HepG2 (cell line): ENCODE data around the gene GLB1L. TPM values are rescaled to one million over a fixed set of nuclear protein-coding genes. Genes with fewer than 3 reads are reported as not detected.

ENCODE experiments used
- AGO2 ChIP-seq: fragments of 200-400 bp; formaldehyde crosslinking; optimal IDR thresholded peaks from 2 replicates; pipeline ENCODE3; 2017; ENCODE audit warnings: mild to moderate bottlenecking, low read depth, low read length, moderate library complexity
- ARNT ChIP-seq: fragments of 450-650 bp; IDR thresholded peaks from 2 replicates; pipeline ENCODE4 v1.6.1; 2017
- ATF4 ChIP-seq, 2 experiments: fragments of 450-650 bp in 1 of 2; sonication (generic) in 1 of 2; formaldehyde crosslinking; IDR thresholded peaks; 2 replicates each; pipeline versions ENCODE4 v1.5.0 to v1.8.0; 2020 to 2022; ENCODE audit warnings: mild to moderate bottlenecking in 1 of 2, missing genetic modification reagents in 1 of 2
- HNRNPK ChIP-seq: fragments of 200-400 bp; formaldehyde crosslinking; IDR thresholded peaks from 2 replicates; pipeline ENCODE4 v1.6.1; 2018; ENCODE audit warnings: low read length, low read depth, moderate library complexity, mild to moderate bottlenecking; ENCODE audit not compliant: poor library complexity, severe bottlenecking
- ISL2 ChIP-seq: sonication (generic); formaldehyde crosslinking; IDR thresholded peaks from 2 replicates; pipeline ENCODE4 v1.5.0; 2020; ENCODE audit warnings: missing genetic modification reagents
- NFYB ChIP-seq: sonication (generic); formaldehyde crosslinking; IDR thresholded peaks from 2 replicates; pipeline ENCODE4 v1.4.0; 2020; ENCODE audit warnings: missing genetic modification reagents
- PAWR ChIP-seq: sonication (generic); formaldehyde crosslinking; IDR thresholded peaks from 2 replicates; pipeline ENCODE4 v1.4.0; 2020; ENCODE audit warnings: missing genetic modification reagents, mild to moderate bottlenecking, borderline replicate concordance
- PHF5A ChIP-seq: IDR thresholded peaks from one replicate; pipeline ENCODE4 v1.6.1; 2018; ENCODE audit warnings: low read depth, missing genetic modification reagents; ENCODE audit not compliant: unreplicated experiment
- PITX1 ChIP-seq: sonication (generic); formaldehyde crosslinking; IDR thresholded peaks from 2 replicates; pipeline ENCODE4 v1.5.1; 2020; ENCODE audit warnings: mild to moderate bottlenecking, missing genetic modification reagents
- POLR2AphosphoS2 ChIP-seq: IDR thresholded peaks from 2 replicates; pipeline ENCODE4 v1.6.1; 2011; ENCODE audit warnings: low read depth, low read length, improper control_type of control experiment
- REXO4 ChIP-seq: sonication (generic); formaldehyde crosslinking; IDR thresholded peaks from 2 replicates; pipeline ENCODE4 v1.8.0; 2022; ENCODE audit warnings: missing genetic modification reagents, mild to moderate bottlenecking, borderline replicate concordance
- SOX5 ChIP-seq: IDR thresholded peaks from 2 replicates; pipeline ENCODE4 v1.6.1; 2016; ENCODE audit warnings: borderline replicate concordance
- ZNF17 ChIP-seq: sonication (generic); formaldehyde crosslinking; IDR thresholded peaks from 2 replicates; pipeline ENCODE4 v1.5.0; 2020; ENCODE audit warnings: mild to moderate bottlenecking, missing genetic modification reagents
- ZNF33B ChIP-seq: sonication (generic); formaldehyde crosslinking; IDR thresholded peaks from 2 replicates; pipeline ENCODE4 v1.5.1; 2020; ENCODE audit warnings: mild to moderate bottlenecking, missing genetic modification reagents
- ZNF776 ChIP-seq: sonication (generic); formaldehyde crosslinking; IDR thresholded peaks from 2 replicates; pipeline ENCODE4 v1.4.0; 2020; ENCODE audit warnings: mild to moderate bottlenecking, missing genetic modification reagents
- ZUFSP ChIP-seq: sonication (generic); formaldehyde crosslinking; IDR thresholded peaks from 2 replicates; pipeline ENCODE4 v1.9.0; 2021; ENCODE audit warnings: missing genetic modification reagents, mild to moderate bottlenecking, borderline replicate concordance
- ZXDC ChIP-seq: sonication (generic); formaldehyde crosslinking; IDR thresholded peaks from 2 replicates; pipeline ENCODE4 v1.5.0; 2020; ENCODE audit warnings: mild to moderate bottlenecking, missing genetic modification reagents
- polyA plus RNA-seq, 8 experiments: library from polyadenylated mRNA; depleted of rRNA in 3 of 8; stranded (reverse) in 7 of 8; unstranded in 1 of 8; fragments of >200 nt; fragmentation: Illumina TruSeq in 4 of 8; extraction: Trizol in 4 of 8; gene quantifications; 2 replicates each; pipeline versions ENCODE4 v1.2.1 to v1.2.3, GENCODE V29; 2011 to 2016; ENCODE audit warnings: low read depth in 4 of 8, missing spikeins in 1 of 8, mixed read lengths in 1 of 8; ENCODE audit not compliant: insufficient read depth in 1 of 8
- total RNA-seq, 5 experiments: library from RNA; depleted of rRNA; stranded (reverse); fragments of >200 nt; fragmentation: Illumina TruSeq; extraction: Trizol; gene quantifications; 2 replicates each; pipeline ENCODE4 v1.2.3, GENCODE V29; 2016; ENCODE audit warnings: low read depth in 1 of 5
- TF ChIP-seq, protein P1 (sequence below): sonication (generic); formaldehyde crosslinking; IDR thresholded peaks from 2 replicates; pipeline ENCODE4 v1.8.0; 2022; ENCODE audit warnings: missing genetic modification reagents, mild to moderate bottlenecking, inconsistent platforms, borderline replicate concordance
- TF ChIP-seq, protein P2 (sequence below): sonication (generic); formaldehyde crosslinking; IDR thresholded peaks from 2 replicates; pipeline ENCODE4 v1.8.0; 2023; ENCODE audit warnings: mild to moderate bottlenecking, missing genetic modification reagents
- TF ChIP-seq, protein P3 (sequence below): sonication (generic); formaldehyde crosslinking; IDR thresholded peaks from 2 replicates; pipeline ENCODE4 v1.4.0; 2020; ENCODE audit warnings: missing genetic modification reagents

The GLB1L gene
- total and polyA plus RNA-seq, 2 of the 13 experiments (the other 11 are each of a cell fraction or from before 2014, with no cell fraction given), result 6.8 to 7.3 TPM

DNA sequence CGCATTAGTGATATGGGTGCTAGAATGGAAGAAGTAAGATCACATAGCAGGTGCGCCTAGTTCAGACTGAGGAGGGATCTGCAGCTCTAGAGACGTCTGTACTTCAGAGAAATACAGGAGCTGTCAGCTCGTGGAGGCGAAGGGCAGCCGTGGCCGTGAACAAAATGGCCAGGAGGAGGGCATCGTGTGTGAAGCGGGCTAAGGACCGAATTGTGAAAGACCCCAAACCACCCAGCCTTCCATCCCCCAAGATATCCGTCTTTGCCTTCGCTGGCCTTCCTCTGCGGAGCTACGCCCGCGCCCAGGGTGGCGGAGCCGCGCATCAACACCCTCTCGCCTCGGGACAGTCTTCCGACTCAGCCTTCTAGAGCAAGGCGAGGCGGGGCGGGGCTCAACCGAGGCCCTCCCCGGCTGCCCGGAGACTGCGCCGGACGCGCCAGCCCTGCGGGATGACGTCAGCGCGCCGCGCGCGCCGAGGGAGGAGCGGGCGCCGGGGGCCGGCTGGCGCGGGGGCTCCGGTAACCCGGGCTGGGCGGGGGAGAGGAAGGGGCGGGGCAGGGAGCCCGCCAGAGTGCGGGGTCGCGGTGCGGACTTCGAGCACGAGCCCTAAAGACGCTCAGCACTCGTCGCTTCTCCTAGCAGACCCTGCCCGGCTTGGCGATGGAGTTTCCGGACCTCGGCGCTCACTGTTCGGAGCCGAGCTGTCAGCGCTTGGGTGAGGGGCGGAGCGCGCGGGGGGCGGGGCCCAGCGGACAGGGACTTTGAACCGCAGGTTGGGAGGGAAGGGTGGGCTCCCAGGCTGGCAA is 38.7 kb downstream of the GLB1L start, which contains the start of gene ZFAND2B (continued):
- TF ChIP-seq, protein P1, sequence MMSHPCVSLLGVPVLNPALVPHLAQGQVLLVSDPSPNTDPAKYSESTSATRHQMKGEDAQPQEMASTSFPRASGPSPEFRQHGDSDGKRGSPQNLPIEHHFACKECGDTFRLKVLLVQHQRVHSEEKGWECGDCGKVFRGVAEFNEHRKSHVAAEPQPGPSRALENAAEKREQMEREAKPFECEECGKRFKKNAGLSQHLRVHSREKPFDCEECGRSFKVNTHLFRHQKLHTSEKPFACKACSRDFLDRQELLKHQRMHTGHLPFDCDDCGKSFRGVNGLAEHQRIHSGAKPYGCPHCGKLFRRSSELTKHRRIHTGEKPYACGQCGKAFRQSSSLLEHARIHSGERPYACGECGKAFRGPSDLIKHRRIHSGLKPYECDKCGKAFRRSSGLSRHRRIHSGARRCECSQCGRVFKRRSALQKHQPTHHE (CRISPR knock-in tag), result no peak; the same call in 1 of the 2 replicates
- TF ChIP-seq AGO2, result peak; percentile 99
- TF ChIP-seq SOX5 (CRISPR knock-in tag), result no peak
- peak; percentile 79 for TF ChIP-seq POLR2AphosphoS2
- TF ChIP-seq PHF5A, result no peak
- TF ChIP-seq ISL2, result 0 out of 2 replicates have a peak, but pooled peaks have one; percentile 15
- TF ChIP-seq, protein P2, sequence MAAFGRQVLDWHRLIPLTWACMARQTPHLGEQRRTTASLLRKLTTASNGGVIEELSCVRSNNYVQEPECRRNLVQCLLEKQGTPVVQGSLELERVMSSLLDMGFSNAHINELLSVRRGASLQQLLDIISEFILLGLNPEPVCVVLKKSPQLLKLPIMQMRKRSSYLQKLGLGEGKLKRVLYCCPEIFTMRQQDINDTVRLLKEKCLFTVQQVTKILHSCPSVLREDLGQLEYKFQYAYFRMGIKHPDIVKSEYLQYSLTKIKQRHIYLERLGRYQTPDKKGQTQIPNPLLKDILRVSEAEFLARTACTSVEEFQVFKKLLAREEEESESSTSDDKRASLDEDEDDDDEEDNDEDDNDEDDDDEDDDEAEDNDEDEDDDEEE (CRISPR knock-in tag), result peak; percentile 97
- TF ChIP-seq ARNT, result no peak
- TF ChIP-seq PAWR, result no peak
- TF ChIP-seq NFYB (CRISPR knock-in tag), result peak; percentile 44; the same call in 1 of the 2 replicates
- TF ChIP-seq ZNF776 (CRISPR knock-in tag), result peak; percentile 73; the same call in 1 of the 2 replicates
- no peak for TF ChIP-seq ZNF33B
- no peak for TF ChIP-seq ZUFSP (CRISPR knock-in tag)
- TF ChIP-seq, protein P3, sequence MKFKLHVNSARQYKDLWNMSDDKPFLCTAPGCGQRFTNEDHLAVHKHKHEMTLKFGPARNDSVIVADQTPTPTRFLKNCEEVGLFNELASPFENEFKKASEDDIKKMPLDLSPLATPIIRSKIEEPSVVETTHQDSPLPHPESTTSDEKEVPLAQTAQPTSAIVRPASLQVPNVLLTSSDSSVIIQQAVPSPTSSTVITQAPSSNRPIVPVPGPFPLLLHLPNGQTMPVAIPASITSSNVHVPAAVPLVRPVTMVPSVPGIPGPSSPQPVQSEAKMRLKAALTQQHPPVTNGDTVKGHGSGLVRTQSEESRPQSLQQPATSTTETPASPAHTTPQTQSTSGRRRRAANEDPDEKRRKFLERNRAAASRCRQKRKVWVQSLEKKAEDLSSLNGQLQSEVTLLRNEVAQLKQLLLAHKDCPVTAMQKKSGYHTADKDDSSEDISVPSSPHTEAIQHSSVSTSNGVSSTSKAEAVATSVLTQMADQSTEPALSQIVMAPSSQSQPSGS, result peak; percentile 85
- TF ChIP-seq REXO4 (CRISPR knock-in tag), result no peak
- TF ChIP-seq PITX1 (CRISPR knock-in tag), result peak; percentile 88
- 0 out of 2 replicates have a peak, but pooled peaks have one; percentile 17 for TF ChIP-seq ZXDC (CRISPR knock-in tag)
- TF ChIP-seq HNRNPK, result peak; percentile 83
- TF ChIP-seq ATF4 (CRISPR knock-in tag; IDR thresholded peaks at IDR 0.05), result peak in 1 of 2 experiments; percentile 48; a peak in 2 of 4 replicates
- TF ChIP-seq ZNF17 (CRISPR knock-in tag), result no peak
